ENCODE results near the gene RAI1.

RAI1 gene

DNA sequence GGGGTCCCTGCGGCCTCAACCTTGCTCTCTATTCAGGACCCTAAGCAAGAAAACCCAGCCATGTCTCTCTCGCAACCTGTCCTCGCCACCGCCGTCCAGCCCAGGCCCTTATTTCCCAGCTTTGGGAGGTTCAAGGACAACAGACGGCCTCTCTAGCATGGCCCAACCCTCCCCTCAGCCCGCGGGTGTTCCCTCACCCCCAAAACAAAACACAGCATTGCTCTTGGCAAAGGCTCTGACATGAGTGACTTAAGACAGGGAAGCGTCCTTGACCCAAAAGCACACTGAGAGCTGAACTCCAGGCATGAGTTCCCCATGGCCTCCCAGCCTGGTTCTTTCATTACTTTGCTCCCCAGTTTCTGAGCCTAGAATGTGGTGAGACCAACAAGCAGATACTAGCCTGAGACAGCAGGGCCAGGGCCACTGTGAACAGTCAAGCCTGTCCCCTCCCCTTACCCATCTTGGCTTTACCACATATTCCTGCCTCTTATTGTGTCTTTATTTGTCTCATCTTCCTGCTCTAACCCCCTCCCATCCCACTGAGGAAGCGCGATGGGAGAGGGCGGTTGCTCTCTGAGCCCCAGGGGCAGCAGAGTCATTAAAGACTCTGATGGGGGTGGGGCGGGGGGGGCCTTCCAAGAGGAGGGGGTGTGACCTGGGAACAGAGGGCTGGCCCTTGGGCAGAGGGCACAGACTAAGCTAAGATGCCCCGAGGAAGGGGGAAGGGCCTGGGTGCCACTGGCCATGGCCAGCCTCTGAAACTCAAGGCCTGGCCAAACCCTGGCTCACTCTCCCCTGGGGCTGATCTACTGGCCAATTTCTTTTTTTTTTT lies 143.7 kb downstream of the RAI1 start:
- Mint-ChIP-seq H3K9me3 (ENCODE audit: low read depth) (no peaks in the 10 kb centered on the region), H3K4me3 (peak overlapping the region; percentile 81), H3K4me1 (ENCODE audit: low read depth) (peaks cover 83% of the 10 kb centered on the region), H3K27ac (peak overlapping the region; percentile 82), H3K36me3 (no peaks in the 10 kb centered on the region), H3K27me3 (no peaks in the 10 kb centered on the region)

DNA sequence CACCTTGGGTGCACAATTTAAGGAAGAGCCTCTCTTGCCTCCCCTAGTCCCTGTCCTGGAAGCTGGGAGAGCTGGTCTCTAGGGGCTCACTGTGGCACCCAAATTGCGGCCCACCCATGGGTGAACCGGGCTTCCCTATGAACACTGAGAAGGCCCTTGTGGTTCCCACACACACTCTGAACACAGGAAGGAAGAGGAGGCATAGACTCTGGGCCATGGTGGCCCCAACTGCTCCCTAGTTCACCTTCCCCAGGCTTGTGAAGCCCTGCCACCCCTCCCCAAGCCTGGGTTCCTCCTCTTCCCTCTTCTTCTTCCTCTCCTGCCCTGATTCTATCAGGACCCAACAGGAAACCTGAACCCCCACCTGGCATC lies 145.1 kb downstream of the RAI1 start:
- Mint-ChIP-seq H3K9me3 (ENCODE audit: low read depth) (no peaks in the 10 kb centered on the region), H3K27me3 (no peaks in the 10 kb centered on the region), H3K4me3 (peak overlapping the region; percentile 59), H3K27ac (peak overlapping the region; percentile 82), H3K4me1 (ENCODE audit: low read depth) (peaks cover 79% of the 10 kb centered on the region), H3K36me3 (no peaks in the 10 kb centered on the region)

DNA sequence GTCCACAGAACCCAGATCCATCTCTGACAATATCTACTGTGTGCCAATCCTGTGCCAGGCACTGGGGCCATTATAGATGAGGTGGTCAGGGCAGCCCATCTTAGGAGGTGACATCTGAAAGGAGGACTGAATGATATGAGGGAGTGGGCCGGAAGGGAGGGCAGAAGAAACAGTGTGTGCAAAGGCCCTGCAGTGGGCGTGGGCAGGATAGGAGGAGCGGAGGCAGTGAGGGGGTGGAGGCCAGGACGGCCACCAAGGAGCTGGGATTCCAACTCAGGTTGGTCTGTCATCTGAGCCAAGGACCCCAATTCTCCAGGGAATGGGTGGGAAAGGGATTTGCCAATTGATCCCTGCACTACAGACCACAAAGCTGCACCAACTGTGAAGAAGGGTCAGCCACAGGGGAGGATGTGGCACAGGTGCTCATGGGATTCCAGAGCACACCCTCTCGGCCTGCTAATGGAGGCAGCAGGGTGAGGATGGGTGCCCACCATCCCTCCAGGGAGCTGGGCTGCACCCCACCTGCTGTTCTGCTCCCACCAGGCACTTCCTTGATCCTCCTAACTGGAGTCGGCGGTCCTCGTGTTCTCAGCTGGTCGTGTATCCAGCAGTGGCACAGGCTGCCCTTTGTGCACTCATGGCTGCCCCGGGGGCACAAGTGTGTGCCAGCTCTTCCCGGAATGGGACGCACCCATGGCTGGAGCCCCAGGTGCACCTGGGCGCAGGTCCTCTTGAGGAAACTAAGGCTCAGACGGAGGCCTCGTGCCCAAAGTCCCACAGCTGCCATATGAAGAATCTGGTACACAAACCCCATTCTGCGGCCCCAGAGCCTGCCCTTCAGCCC lies 145.9 kb downstream of the RAI1 start:
- Mint-ChIP-seq H3K4me3 (peak overlapping the region; percentile 59), H3K9me3 (ENCODE audit: low read depth) (no peaks in the 10 kb centered on the region), H3K27me3 (no peaks in the 10 kb centered on the region), H3K27ac (peak overlapping the region; percentile 82), H3K4me1 (ENCODE audit: low read depth) (peaks cover 77% of the 10 kb centered on the region), H3K36me3 (peaks cover under 1% of the 10 kb centered on the region)

GRCh38 chr17:17827826-17828621 lies 146.8 kb downstream of the RAI1 start:
- no peak overlapping the region for H3K4me3 Mint-ChIP-seq
- no peak overlapping the region for H3K27ac Mint-ChIP-seq
- no peaks in the 10 kb centered on the region for H3K27me3 Mint-ChIP-seq
- peaks cover 73% of the 10 kb centered on the region for H3K4me1 Mint-ChIP-seq (ENCODE audit: low read depth)
- H3K36me3 Mint-ChIP-seq = peaks cover 2% of the 10 kb centered on the region
- H3K9me3 Mint-ChIP-seq (ENCODE audit: low read depth) = no peaks in the 10 kb centered on the region

DNA sequence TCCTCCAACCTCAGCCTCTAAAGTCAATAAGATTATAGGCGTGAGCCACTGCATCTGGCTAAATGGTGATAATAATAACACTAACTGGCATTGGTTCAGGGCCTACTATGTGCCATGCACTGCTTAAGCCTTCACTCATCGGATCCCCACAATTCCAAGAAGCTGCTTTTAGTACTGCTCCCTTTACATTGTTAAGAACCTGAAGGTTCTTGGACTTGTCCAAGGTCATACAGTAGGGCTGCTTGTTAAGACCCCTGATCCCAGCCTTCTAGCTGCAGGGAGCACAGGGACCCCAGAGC lies 149.0 kb downstream of the RAI1 start:
- peaks cover 2% of the 10 kb centered on the region for H3K36me3 Mint-ChIP-seq
- H3K27ac Mint-ChIP-seq = no peak overlapping the region
- peaks cover 77% of the 10 kb centered on the region for H3K4me1 Mint-ChIP-seq (ENCODE audit: low read depth)
- H3K9me3 Mint-ChIP-seq (ENCODE audit: low read depth) = no peaks in the 10 kb centered on the region
- no peaks in the 10 kb centered on the region for H3K27me3 Mint-ChIP-seq
- H3K4me3 Mint-ChIP-seq = no peak overlapping the region

- Mint-ChIP-seq H3K27me3 (no peaks in the 10 kb centered on the region), H3K9me3 (ENCODE audit: low read depth) (no peaks in the 10 kb centered on the region), H3K4me3 (no peak overlapping the region), H3K36me3 (peaks cover 2% of the 10 kb centered on the region), H3K27ac (no peak overlapping the region), H3K4me1 (ENCODE audit: low read depth) (peaks cover 78% of the 10 kb centered on the region)
Measured at GRCh38 chr17:17830740-17831207, 149.5 kb downstream of the RAI1 start.

DNA sequence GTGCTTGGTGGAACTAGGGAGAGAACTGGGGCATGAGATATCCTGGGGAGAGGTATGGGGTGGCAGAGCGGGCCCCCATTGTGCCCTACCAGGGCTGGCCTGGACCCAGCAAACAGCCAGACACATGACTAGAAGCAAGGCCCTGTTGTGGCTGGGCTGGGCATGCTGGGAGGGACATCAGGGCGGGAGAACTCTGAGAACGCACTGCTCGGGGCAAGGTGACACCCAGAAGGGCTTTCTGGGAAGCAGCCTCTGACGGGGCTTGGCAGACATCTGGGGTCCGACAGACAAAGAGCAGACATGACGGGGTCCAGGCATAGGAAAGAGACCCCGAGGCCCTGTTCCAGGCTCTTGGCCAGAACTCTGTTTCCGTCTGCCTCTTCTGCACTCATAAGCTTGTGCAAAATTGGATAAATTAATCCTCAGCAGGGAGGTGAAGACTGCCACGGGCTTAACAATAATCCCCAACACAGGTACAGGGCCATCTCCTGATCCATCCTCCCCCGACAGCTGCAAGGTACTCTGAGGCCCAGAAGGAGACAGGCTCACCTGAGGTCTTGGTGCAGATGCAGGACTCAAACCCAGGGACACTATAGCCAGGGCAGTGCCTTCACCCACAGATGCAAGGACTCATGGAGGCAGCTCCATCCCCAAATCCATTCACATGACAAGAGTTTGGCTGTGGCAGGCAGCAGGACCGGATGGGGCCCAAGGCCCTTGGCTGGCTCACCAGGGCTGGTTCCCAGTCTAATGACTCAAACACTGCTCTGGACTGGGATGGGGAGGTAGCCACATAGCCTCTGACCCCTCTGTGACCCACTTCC lies 150.2 kb downstream of the RAI1 start:
- Mint-ChIP-seq H3K27me3 (no peaks in the 10 kb centered on the region), H3K9me3 (ENCODE audit: low read depth) (no peaks in the 10 kb centered on the region), H3K4me3 (no peak overlapping the region), H3K4me1 (ENCODE audit: low read depth) (peaks cover 75% of the 10 kb centered on the region), H3K27ac (no peak overlapping the region), H3K36me3 (peaks cover 2% of the 10 kb centered on the region)

GRCh38 chr17:17832032-17832363 lies 150.7 kb downstream of the RAI1 start:
- H3K27me3 Mint-ChIP-seq = no peaks in the 10 kb centered on the region
- no peak overlapping the region for H3K4me3 Mint-ChIP-seq
- peaks cover 70% of the 10 kb centered on the region for H3K4me1 Mint-ChIP-seq (ENCODE audit: low read depth)
- peaks cover 2% of the 10 kb centered on the region for H3K36me3 Mint-ChIP-seq
- H3K27ac Mint-ChIP-seq = peak overlapping the region; percentile 50
- H3K9me3 Mint-ChIP-seq (ENCODE audit: low read depth) = no peaks in the 10 kb centered on the region

- no peaks in the 10 kb centered on the region for H3K27me3 Mint-ChIP-seq
- peaks cover 2% of the 10 kb centered on the region for H3K36me3 Mint-ChIP-seq
- H3K27ac Mint-ChIP-seq = peak overlapping the region; percentile 90
- peaks cover 74% of the 10 kb centered on the region for H3K4me1 Mint-ChIP-seq (ENCODE audit: low read depth)
- peak overlapping the region; percentile 90 for H3K4me3 Mint-ChIP-seq
- H3K9me3 Mint-ChIP-seq (ENCODE audit: low read depth) = no peaks in the 10 kb centered on the region
Measured at GRCh38 chr17:17833658-17834357, 152.6 kb downstream of the RAI1 start.

DNA sequence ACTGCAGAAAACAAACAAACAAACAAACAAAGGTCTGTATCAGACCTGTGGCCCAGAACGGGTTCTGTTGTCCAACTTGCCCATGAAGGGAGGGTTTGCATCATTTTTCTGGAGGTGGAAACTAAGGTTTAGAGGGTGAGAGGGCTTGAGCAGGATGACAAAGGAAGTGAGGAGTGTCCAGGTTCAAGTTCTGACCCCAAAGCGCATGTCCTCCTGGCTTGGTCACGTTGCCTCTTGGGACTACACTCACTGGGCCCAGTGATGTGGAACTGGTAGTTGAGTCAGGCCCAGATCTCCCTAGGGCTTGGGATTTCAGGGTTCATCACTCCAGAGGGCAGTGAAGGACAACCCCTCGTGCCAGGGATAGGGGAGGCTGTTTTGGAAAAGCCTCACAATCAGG lies 153.7 kb downstream of the RAI1 start:
- H3K27ac Mint-ChIP-seq = peak overlapping the region; percentile 90
- peaks cover 76% of the 10 kb centered on the region for H3K4me1 Mint-ChIP-seq (ENCODE audit: low read depth)

GRCh38 chr17:17835415-17836249 lies 154.4 kb downstream of the RAI1 start:
- no peaks in the 10 kb centered on the region for H3K9me3 Mint-ChIP-seq (ENCODE audit: low read depth)
- H3K27ac Mint-ChIP-seq = peak overlapping the region; percentile 91
- H3K36me3 Mint-ChIP-seq = peaks cover 2% of the 10 kb centered on the region
- peaks cover 72% of the 10 kb centered on the region for H3K4me1 Mint-ChIP-seq (ENCODE audit: low read depth)
- H3K4me3 Mint-ChIP-seq = peak overlapping the region; percentile 90
- H3K27me3 Mint-ChIP-seq = no peaks in the 10 kb centered on the region

More for the DNA sequence above, 153.7 kb downstream of the RAI1 start:
- Mint-ChIP-seq H3K27me3 (no peaks in the 10 kb centered on the region), H3K36me3 (peaks cover 2% of the 10 kb centered on the region), H3K4me3 (peak overlapping the region; percentile 90), H3K9me3 (ENCODE audit: low read depth) (no peaks in the 10 kb centered on the region)

DNA sequence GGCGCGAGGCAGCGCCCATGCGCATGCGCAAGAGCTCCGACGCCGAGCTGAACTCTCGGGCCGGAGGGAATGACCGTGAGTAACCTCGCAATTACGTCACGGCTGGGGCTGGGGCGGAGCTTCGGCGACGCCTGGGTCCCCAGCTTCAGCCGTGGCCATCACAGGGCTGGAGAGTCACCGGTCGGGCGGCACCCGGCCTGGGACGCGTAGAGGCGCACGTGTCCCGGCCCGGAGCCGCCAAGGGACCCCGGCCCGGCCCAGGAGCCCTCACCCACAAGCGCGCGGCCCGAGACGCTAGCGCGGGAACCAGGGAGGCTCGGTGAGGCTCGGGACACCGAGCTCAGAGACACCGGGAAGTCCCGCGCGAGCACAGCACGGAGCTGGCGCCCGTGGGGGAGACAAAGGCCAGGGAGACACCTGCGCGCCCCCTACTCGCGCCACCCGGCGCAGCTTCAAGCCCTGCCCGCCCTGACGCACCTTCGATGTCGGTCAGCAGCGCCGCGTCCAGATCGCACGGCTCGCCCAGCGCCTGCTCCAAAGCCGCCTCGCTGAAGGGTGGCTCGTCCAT lies 155.1 kb downstream of the RAI1 start:
- Mint-ChIP-seq H3K4me3 (peak overlapping the region; percentile 90), H3K4me1 (ENCODE audit: low read depth) (peaks cover 73% of the 10 kb centered on the region), H3K9me3 (ENCODE audit: low read depth) (no peaks in the 10 kb centered on the region), H3K27me3 (no peaks in the 10 kb centered on the region), H3K27ac (peak overlapping the region; percentile 91), H3K36me3 (peaks cover 2% of the 10 kb centered on the region)

Measured in activated naive CD8-positive, alpha-beta T cell (primary cell).